SU-DHL-6 (cell line): ENCODE data around the gene APOC3.

ENCODE experiments used
- H2AFZ ChIP-seq: fragments of 200-600 bp; sonication (generic); 2 replicates; pipeline ENCODE4 v1.6.1; 2014; ENCODE audit warnings: low read depth, mild to moderate bottlenecking, moderate library complexity, mixed read lengths, antibody characterized with exemption, low read length; ENCODE audit not compliant: severe bottlenecking
- H3F3A ChIP-seq: fragments of 200-600 bp; shearing (Covaris generic); 2 replicates; pipeline ENCODE4 v1.6.0; 2016; ENCODE audit warnings: antibody characterized with exemption, mild to moderate bottlenecking; ENCODE audit not compliant: insufficient read depth
- H3K27ac ChIP-seq: fragments of 200-600 bp; sonication (generic); 2 replicates; pipeline ENCODE4 v1.5.1; 2016; ENCODE audit warnings: low read depth, mild to moderate bottlenecking, low read length, moderate library complexity, mixed read lengths
- H3K27me3 ChIP-seq: fragments of 200-600 bp; sonication (generic), shearing (Covaris generic); 2 replicates; pipeline ENCODE4 v1.6.0; 2014; ENCODE audit warnings: mild to moderate bottlenecking, low read length
- H3K36me3 ChIP-seq: fragments of 200-600 bp; sonication (generic); 2 replicates; pipeline ENCODE4 v1.6.1; 2014; ENCODE audit warnings: mild to moderate bottlenecking, low read length, mixed read lengths
- H3K4me2 ChIP-seq: fragments of 300-600, 200-600 bp; shearing (Covaris generic), sonication (generic); 2 replicates; pipeline ENCODE4 v1.6.0; 2014; ENCODE audit warnings: low read length, low read depth, mild to moderate bottlenecking; ENCODE audit not compliant: poor library complexity, severe bottlenecking
- H3K4me3 ChIP-seq: fragments of 200-600 bp; sonication (generic); 2 replicates; pipeline ENCODE4 v1.5.1; 2014; ENCODE audit warnings: antibody characterized with exemption, low read length, mild to moderate bottlenecking, mixed read lengths; ENCODE audit not compliant: insufficient read depth, poor library complexity, severe bottlenecking
- H3K79me2 ChIP-seq: fragments of 200-600 bp; sonication (generic); 2 replicates; pipeline ENCODE4 v1.6.1; 2014; ENCODE audit warnings: mild to moderate bottlenecking, low read length, moderate library complexity; ENCODE audit not compliant: insufficient read depth
- H3K9ac ChIP-seq: fragments of 200-600 bp; sonication (generic); 2 replicates; pipeline ENCODE4 v1.7.0; 2014; ENCODE audit warnings: mild to moderate bottlenecking, low read length
- H3K9me2 ChIP-seq: fragments of 200-600 bp; sonication (generic); replicated peaks from 2 replicates; pipeline ENCODE4 v1.6.1; 2014; ENCODE audit warnings: low read length; ENCODE audit not compliant: insufficient read depth
- H3K9me3 ChIP-seq: fragments of 200-600 bp; sonication (generic); 2 replicates; pipeline ENCODE4 v1.6.1; 2014; ENCODE audit warnings: low read length, mixed read lengths; ENCODE audit not compliant: insufficient read depth
- H4K20me1 ChIP-seq: fragments of 200-600 bp; sonication (generic); 2 replicates; pipeline ENCODE4 v1.6.1; 2014; ENCODE audit warnings: low read depth, mild to moderate bottlenecking, antibody characterized with exemption, low read length, moderate library complexity, mixed read lengths
- EZH2phosphoT487 ChIP-seq: fragments of 200-600 bp; sonication (generic), shearing (Covaris generic); conservative IDR thresholded peaks from 2 replicates; pipeline ENCODE4 v1.6.1; 2018; ENCODE audit warnings: mild to moderate bottlenecking, antibody characterized with exemption, low read length, moderate library complexity, mixed read lengths
- TF ChIP-seq, protein P1 (sequence below): fragments of 200-600 bp; sonication (generic); IDR thresholded peaks from one replicate; pipeline ENCODE4 v1.5.1; 2017; ENCODE audit warnings: antibody characterized with exemption, mild to moderate bottlenecking, low read length, moderate library complexity; ENCODE audit not compliant: insufficient read depth, poor library complexity, severe bottlenecking

The APOC3 gene

DNA sequence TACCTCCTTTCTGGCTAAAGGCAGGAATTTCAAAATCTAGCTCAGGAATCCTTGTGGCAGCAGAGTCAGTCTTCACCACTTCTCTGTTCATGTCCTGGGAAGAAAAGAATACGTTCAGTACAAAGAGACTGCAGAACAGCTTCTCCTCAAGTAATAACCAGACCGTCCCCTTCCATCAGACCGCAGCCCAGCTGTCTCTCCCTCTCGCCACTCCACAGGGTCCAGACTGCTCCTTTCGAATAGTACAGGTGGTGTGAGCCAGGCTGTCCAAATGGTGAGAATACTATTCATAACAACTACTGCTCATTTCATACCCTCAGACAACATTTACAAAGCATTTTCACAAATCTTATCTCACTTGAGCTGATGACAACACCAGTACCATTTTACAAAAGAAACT lies 42.7 kb upstream of the APOC3 start:
- H3K27me3 ChIP-seq, result no peaks in the 10 kb centered on the region
- peak overlapping the region; percentile 98 for H3K4me3 ChIP-seq
- TF ChIP-seq, protein P1, sequence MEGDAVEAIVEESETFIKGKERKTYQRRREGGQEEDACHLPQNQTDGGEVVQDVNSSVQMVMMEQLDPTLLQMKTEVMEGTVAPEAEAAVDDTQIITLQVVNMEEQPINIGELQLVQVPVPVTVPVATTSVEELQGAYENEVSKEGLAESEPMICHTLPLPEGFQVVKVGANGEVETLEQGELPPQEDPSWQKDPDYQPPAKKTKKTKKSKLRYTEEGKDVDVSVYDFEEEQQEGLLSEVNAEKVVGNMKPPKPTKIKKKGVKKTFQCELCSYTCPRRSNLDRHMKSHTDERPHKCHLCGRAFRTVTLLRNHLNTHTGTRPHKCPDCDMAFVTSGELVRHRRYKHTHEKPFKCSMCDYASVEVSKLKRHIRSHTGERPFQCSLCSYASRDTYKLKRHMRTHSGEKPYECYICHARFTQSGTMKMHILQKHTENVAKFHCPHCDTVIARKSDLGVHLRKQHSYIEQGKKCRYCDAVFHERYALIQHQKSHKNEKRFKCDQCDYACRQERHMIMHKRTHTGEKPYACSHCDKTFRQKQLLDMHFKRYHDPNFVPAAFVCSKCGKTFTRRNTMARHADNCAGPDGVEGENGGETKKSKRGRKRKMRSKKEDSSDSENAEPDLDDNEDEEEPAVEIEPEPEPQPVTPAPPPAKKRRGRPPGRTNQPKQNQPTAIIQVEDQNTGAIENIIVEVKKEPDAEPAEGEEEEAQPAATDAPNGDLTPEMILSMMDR, result no peak
- H3K9me2 ChIP-seq, result no peaks in the 10 kb centered on the region
- H3K4me2 ChIP-seq, result peak overlapping the region; percentile 67
- H3F3A ChIP-seq, result no peaks in the 10 kb centered on the region
- no peaks in the 10 kb centered on the region for H4K20me1 ChIP-seq
- peaks cover 30% of the 10 kb centered on the region for H3K79me2 ChIP-seq
- peaks cover 23% of the 10 kb centered on the region for H3K36me3 ChIP-seq
- no peaks in the 10 kb centered on the region for H3K9me3 ChIP-seq
- H2AFZ ChIP-seq, result no peak overlapping the region
- peak overlapping the region; percentile 88 for H3K9ac ChIP-seq
- H3K27ac ChIP-seq, result no peak overlapping the region

DNA sequence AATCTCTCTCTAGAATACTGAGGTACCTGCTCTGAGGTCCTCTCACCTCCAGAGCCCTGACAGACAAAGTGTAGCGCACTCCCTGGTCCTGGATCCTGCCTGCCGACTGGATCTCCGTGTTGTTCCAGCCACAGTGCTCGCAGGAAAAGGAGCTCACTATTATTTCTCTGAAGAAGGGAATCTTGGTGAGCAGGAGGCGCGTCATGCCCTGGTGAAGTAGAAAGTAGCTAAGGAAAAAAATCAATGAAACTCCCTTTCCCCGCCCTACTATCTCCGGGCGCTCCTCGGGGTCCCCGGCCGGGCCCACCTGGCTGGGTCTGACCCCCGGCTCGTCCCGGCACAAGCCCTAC lies 42.3 kb upstream of the APOC3 start:
- Histone ChIP-seq H3K27me3 (no peaks in the 10 kb centered on the region), H3K9me3 (no peaks in the 10 kb centered on the region), H2AFZ (peak overlapping the region; percentile 98), H3K9me2 (no peaks in the 10 kb centered on the region), H3K36me3 (peaks cover 19% of the 10 kb centered on the region), H3K9ac (peak overlapping the region; percentile 88), H3K4me3 (peak overlapping the region; percentile 98), H3K79me2 (peaks cover 30% of the 10 kb centered on the region), H4K20me1 (no peaks in the 10 kb centered on the region), H3K27ac (peak overlapping the region; percentile 20; the same call in 1 of the 2 replicates), H3K4me2 (peak overlapping the region; percentile 67), H3F3A (no peaks in the 10 kb centered on the region)
- no peak for TF ChIP-seq EZH2phosphoT487
- TF ChIP-seq, protein P1, result no peak

DNA sequence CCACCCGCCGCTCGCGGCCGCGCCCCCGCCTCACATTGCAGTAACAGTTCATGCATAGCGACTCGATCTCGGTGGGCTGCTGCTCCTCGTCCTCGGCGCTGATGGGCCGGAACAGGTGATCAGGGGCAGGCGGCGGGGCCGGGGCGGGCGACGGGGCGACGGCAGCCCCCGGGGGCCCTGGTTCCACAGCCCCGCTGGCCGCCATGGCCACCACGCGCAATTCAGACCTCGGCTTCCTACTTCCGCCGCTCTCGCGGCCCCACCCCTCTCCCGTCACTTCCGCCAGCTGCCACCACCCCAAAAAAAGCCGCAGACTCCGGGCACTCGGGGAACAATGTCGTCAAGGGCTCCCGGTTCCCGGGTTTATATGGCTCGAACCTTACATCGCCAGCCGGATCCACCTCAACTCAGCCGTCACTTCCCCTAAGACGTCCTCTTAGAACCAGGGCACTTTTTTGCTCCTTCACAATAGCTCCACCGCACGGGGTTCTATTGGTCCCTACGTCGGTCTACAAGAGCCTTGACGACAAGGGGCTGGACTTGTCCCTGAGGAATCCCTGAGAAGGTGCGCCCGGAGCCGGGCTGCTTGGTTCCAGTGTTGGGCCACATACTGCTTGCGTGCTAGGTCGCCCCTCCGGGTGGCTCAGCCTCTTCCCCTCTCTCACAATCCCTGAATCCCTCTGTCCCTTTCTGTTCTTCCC lies 41.8 kb upstream of the APOC3 start, which contains the start of gene ZPR1:
Gene ZPR1 (minus strand): TSS at position 238 of the 701 bp plus-strand sequence. CDS start 33 bp downstream, at position 205.
- no peaks in the 10 kb centered on the region for H3F3A ChIP-seq
- H3K79me2 ChIP-seq, result peaks cover 30% of the 10 kb centered on the region
- no peaks in the 10 kb centered on the region for H4K20me1 ChIP-seq
- peaks cover 19% of the 10 kb centered on the region for H3K36me3 ChIP-seq
- H3K27ac ChIP-seq, result peak within 1 kb of the TSS; percentile 20; the same call in 1 of the 2 replicates
- TF ChIP-seq, protein P1, result no peak
- no peak for TF ChIP-seq EZH2phosphoT487
- H3K4me2 ChIP-seq, result peak within 1 kb of the TSS; percentile 67
- H2AFZ ChIP-seq, result peak within 1 kb of the TSS; percentile 98
- no peaks in the 10 kb centered on the region for H3K9me2 ChIP-seq
- H3K4me3 ChIP-seq, result peak within 1 kb of the TSS; percentile 98
- H3K9me3 ChIP-seq, result no peaks in the 10 kb centered on the region
- no peaks in the 10 kb centered on the region for H3K27me3 ChIP-seq
- H3K9ac ChIP-seq, result peak within 1 kb of the TSS; percentile 88
